ENCODE results near the gene NDUFB2. TPM values are rescaled to one million over a fixed set of nuclear protein-coding genes. Genes with fewer than 3 reads are reported as not detected.
A peak's percentile ranks its signal among the peaks of the same experiment; 100 is the strongest.

The NDUFB2 gene
- polyA plus RNA-seq, 1 donor from 2014 or later: 745 TPM

DNA sequence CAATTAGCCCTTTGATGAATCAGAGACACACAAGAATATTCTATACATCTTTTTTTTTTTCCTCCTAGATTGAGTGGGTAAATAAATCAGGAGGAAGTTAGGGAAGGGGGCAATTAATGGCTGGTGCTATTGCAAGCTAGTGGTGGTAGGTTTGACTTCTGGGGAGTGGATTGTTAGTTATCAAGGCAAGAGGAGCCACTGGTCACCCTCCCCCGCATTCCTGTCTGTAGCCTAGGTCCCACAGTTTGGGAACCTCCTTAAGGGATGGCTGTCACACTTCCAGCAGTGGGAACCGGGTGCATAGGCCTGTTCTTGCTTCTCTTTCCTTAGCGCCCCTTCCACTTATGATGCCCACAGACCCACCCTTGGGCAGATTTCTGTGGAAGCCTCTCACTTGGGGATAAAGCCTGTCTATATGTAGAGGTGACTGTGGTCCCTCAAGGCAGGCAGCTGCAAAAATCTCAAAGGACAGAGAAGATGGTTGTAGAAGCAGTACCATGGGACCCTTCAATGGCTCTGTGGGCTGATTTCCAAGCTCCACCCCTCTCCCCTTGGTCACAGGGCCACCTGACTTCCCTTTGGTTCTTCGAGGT, 26.1 kb upstream of the NDUFB2 start:
- no peaks in the 10 kb centered on the region for H3K9me2 ChIP-seq (ENCODE audit: insufficient read depth, low read length)
- H3K36me3 ChIP-seq (ENCODE audit: insufficient read depth, low read length): no peaks in the 10 kb centered on the region
- H2AFZ ChIP-seq (ENCODE audit: low read depth, low read length): no peak overlapping the region
- H3F3A ChIP-seq (ENCODE audit: insufficient read depth, low read length, poor library complexity, severe bottlenecking): no peaks in the 10 kb centered on the region
- H3K9ac ChIP-seq (ENCODE audit: low read length): no peak overlapping the region
- H3K4me3 ChIP-seq (ENCODE audit: low read length): no peak overlapping the region
- H3K9me3 ChIP-seq (ENCODE audit: low read length): no peaks in the 10 kb centered on the region
- H3K27me3 ChIP-seq (ENCODE audit: insufficient read depth, low read depth, low read length): peaks cover 13% of the 10 kb centered on the region
- no peaks in the 10 kb centered on the region for H3K79me2 ChIP-seq (replicated peaks; ENCODE audit: insufficient read depth, low read length)
- H3K4me2 ChIP-seq (ENCODE audit: low read length): no peak overlapping the region
- H4K20me1 ChIP-seq (ENCODE audit: insufficient read depth): no peaks in the 10 kb centered on the region
- no peak for TF ChIP-seq EP300 (conservative IDR thresholded peaks at IDR 0.05; ENCODE audit: poor library complexity, severe bottlenecking)
- no peak for TF ChIP-seq RAD21 (conservative IDR thresholded peaks at IDR 0.05)
- no peak for TF ChIP-seq CTCF (IDR thresholded peaks at IDR 0.05; ENCODE audit: poor library complexity, severe bottlenecking)
- TF ChIP-seq SMC3 (conservative IDR thresholded peaks at IDR 0.05; ENCODE audit: poor library complexity): no peak
- TF ChIP-seq MXI1 (conservative IDR thresholded peaks at IDR 0.05; ENCODE audit: poor library complexity, severe bottlenecking): no peak
- no peak for TF ChIP-seq REST (IDR thresholded peaks at IDR 0.05; ENCODE audit: borderline replicate concordance)
- no peak for TF ChIP-seq EZH2 (IDR thresholded peaks at IDR 0.05; ENCODE audit: borderline replicate concordance, insufficient read depth, low read length, poor library complexity, severe bottlenecking)
- no peak overlapping the region for H3K27ac ChIP-seq (ENCODE audit: low read length)

GRCh38 chr7:140671966-140672365, 24.5 kb upstream of the NDUFB2 start:
- Histone ChIP-seq H3K27ac (ENCODE audit: low read length) (no peak overlapping the region), H3K27me3 (ENCODE audit: insufficient read depth, low read depth, low read length) (peaks cover 13% of the 10 kb centered on the region), H3K4me2 (ENCODE audit: low read length) (no peak overlapping the region), H4K20me1 (ENCODE audit: insufficient read depth) (no peaks in the 10 kb centered on the region), H3K9ac (ENCODE audit: low read length) (no peak overlapping the region), H3K9me2 (ENCODE audit: insufficient read depth, low read length) (no peaks in the 10 kb centered on the region), H3K36me3 (ENCODE audit: insufficient read depth, low read length) (no peaks in the 10 kb centered on the region), H3K79me2 (replicated peaks; ENCODE audit: insufficient read depth, low read length) (no peaks in the 10 kb centered on the region), H3F3A (ENCODE audit: insufficient read depth, low read length, poor library complexity, severe bottlenecking) (no peaks in the 10 kb centered on the region), H3K9me3 (ENCODE audit: low read length) (no peaks in the 10 kb centered on the region), H2AFZ (ENCODE audit: low read depth, low read length) (no peak overlapping the region), H3K4me3 (ENCODE audit: low read length) (peak overlapping the region; percentile 74)
- TF ChIP-seq RAD21 (conservative IDR thresholded peaks at IDR 0.05): no peak
- no peak for TF ChIP-seq EZH2 (IDR thresholded peaks at IDR 0.05; ENCODE audit: borderline replicate concordance, insufficient read depth, low read length, poor library complexity, severe bottlenecking)
- no peak for TF ChIP-seq CTCF (IDR thresholded peaks at IDR 0.05; ENCODE audit: poor library complexity, severe bottlenecking)
- TF ChIP-seq TAF1 (IDR thresholded peaks at IDR 0.05; ENCODE audit: low read depth): no peak
- no peak for TF ChIP-seq SMC3 (conservative IDR thresholded peaks at IDR 0.05; ENCODE audit: poor library complexity)
- no peak for TF ChIP-seq EP300 (conservative IDR thresholded peaks at IDR 0.05; ENCODE audit: poor library complexity, severe bottlenecking)
- TF ChIP-seq REST (IDR thresholded peaks at IDR 0.05; ENCODE audit: borderline replicate concordance): no peak

All from neural cell (in vitro differentiated cells).